ENCODE data around the gene ERLEC1.

DNA sequence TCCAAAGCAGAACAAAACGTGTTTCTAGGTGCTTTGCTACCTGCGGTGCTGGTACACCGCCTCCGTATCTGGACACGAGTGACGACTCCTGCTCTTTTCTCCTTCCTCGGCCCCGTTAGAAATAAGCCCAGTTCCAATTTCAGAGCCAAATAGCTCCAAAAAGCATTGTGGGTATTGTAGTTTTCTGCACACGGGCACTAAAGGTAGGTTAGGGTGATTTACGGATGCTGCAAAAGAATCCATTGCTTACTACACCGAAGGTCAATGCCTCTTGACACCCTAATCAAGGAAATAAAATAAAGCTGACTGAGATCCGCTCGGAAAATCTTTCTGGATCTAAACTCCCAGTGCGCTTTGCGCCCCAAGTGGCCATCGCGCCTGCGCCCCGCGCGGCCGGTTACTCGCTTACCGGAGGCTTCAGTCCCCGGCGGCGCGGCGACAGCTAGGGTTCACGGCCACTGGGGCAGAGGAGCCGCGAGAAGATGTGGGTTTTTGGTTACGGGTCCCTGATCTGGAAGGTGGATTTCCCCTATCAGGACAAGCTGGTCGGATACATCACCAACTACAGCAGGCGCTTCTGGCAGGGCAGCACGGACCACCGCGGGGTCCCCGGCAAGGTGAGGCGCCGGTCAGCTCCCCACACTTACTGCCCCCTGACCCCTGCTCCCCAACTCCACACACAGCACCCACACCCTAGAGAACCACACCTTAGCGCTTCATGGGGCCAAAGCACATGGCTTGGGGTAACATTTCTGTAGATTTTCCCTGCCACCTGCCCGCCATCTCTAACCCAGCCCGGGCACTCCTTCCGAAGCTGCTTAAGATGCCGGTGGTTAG is 19.2 kb upstream of the ERLEC1 start, which contains the start of gene CHAC2:
- TF ChIP-seq, protein P1, sequence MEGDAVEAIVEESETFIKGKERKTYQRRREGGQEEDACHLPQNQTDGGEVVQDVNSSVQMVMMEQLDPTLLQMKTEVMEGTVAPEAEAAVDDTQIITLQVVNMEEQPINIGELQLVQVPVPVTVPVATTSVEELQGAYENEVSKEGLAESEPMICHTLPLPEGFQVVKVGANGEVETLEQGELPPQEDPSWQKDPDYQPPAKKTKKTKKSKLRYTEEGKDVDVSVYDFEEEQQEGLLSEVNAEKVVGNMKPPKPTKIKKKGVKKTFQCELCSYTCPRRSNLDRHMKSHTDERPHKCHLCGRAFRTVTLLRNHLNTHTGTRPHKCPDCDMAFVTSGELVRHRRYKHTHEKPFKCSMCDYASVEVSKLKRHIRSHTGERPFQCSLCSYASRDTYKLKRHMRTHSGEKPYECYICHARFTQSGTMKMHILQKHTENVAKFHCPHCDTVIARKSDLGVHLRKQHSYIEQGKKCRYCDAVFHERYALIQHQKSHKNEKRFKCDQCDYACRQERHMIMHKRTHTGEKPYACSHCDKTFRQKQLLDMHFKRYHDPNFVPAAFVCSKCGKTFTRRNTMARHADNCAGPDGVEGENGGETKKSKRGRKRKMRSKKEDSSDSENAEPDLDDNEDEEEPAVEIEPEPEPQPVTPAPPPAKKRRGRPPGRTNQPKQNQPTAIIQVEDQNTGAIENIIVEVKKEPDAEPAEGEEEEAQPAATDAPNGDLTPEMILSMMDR (conservative IDR thresholded peaks at IDR 0.05 in 1 of 2, IDR thresholded peaks at IDR 0.05 in 1 of 2; ENCODE audit: extremely low read depth in 1 of 2, insufficient read depth in 1 of 2, low read depth in 1 of 2, low read length in 2 of 2), result peak in 1 of 2 donors; percentile 47
- TF ChIP-seq EZH2 (IDR thresholded peaks at IDR 0.05; ENCODE audit: borderline replicate concordance, low read length), result no peak

All from mammary epithelial cell (primary cell).